Stimulated activated CD4-positive, alpha-beta T cell treated with anti-CD3 and anti-CD28 coated beads, Interleukin-15, amount 100 ng/mL, for 1 hour (primary cell): ENCODE results near the gene RPL22.

ENCODE experiments used
- DNase-seq, 2 donors: peaks; one replicate each; pipeline ENCODE4 v3.0.0-alpha.2; 2020; ENCODE audit warnings: low read depth in 1 of 2, low spot score in 1 of 2

Gene RPL22

GRCh38 chr1:6157132-6157527 is 42.3 kb downstream of the RPL22 start:
- DNase-seq = no peak

GRCh38 chr1:6154525-6155319 is 44.7 kb downstream of the RPL22 start:
- DNase-seq = no peak

- DNase-seq = no peak
Measured at GRCh38 chr1:6152882-6153281, 46.5 kb downstream of the RPL22 start.

- no peak for DNase-seq
Measured at GRCh38 chr1:6152181-6152580, 47.2 kb downstream of the RPL22 start.

GRCh38 chr1:6151291-6151822 is 48.0 kb downstream of the RPL22 start:
- DNase-seq = no peak

- DNase-seq = no peak
Measured at GRCh38 chr1:6150006-6150938, 49.1 kb downstream of the RPL22 start.

- DNase-seq = no peak
Measured at GRCh38 chr1:6149597-6149996, 49.8 kb downstream of the RPL22 start.

GRCh38 chr1:6148497-6149241 is 50.7 kb downstream of the RPL22 start:
- peak; percentile 28 to 61 for DNase-seq

- no peak for DNase-seq
Measured at GRCh38 chr1:6145864-6146410, 53.5 kb downstream of the RPL22 start.

GRCh38 chr1:6145396-6145750 is 54.0 kb downstream of the RPL22 start:
- no peak for DNase-seq

- DNase-seq = no peak
Measured at GRCh38 chr1:6144647-6145395, 54.6 kb downstream of the RPL22 start.

GRCh38 chr1:6144175-6144574 is 55.2 kb downstream of the RPL22 start:
- no peak for DNase-seq

- DNase-seq = no peak
Measured at GRCh38 chr1:6143395-6143794, 56.0 kb downstream of the RPL22 start.

GRCh38 chr1:6142734-6143133 is 56.7 kb downstream of the RPL22 start:
- DNase-seq = no peak

- no peak for DNase-seq
Measured at GRCh38 chr1:6142036-6142621, 57.3 kb downstream of the RPL22 start.

- DNase-seq = no peak
Measured at GRCh38 chr1:6141592-6141991, 57.8 kb downstream of the RPL22 start.

- DNase-seq = no peak
Measured at GRCh38 chr1:6140413-6140812, 59.0 kb downstream of the RPL22 start.

GRCh38 chr1:6137758-6138157 is 61.6 kb downstream of the RPL22 start:
- DNase-seq = no peak

GRCh38 chr1:6136516-6137220 is 62.7 kb downstream of the RPL22 start:
- DNase-seq = no peak
